K562 (cell line): ENCODE results near the gene CDCA7L. TPM values are rescaled to one million over a fixed set of nuclear protein-coding genes. Genes with fewer than 3 reads are reported as not detected.

Experiments
- ATAC-seq: fragments of 200-7000 bp; cut with Tn5 transposase; 3 replicates; pipeline ENCODE4 v1.9.1; 2020; ENCODE audit warnings: moderate library complexity
- BruUV-seq: library from RNA; stranded (reverse); fragments of 400-500 nt; replicated peaks from 2 replicates; lab custom pipeline; 2021; lab: Mats Ljungman, UMichigan
- CTCF ChIA-PET: fragments of 300-600 bp; formaldehyde crosslinking; extraction: SDS; loops from one replicate; lab custom pipeline; 2021; ENCODE audit warnings: low intra/inter-chr PET ratio; lab: Yijun Ruan, JAX
- POLR2A ChIA-PET: fragments of 300-600, 350-650 bp; sonication (Branson Sonifier 250); formaldehyde crosslinking; extraction: SDS; loops from one replicate; lab custom pipeline; 2021; ENCODE audit warnings: antibody characterized with exemption, inconsistent platforms; lab: Yijun Ruan, JAX
- DNase-seq, 4 experiments: peaks; one replicate each; pipeline versions ENCODE4 v3.0.0 to v3.0.0-alpha.2; 2011 to 2018; ENCODE audit warnings: low spot score in 3 of 4, mixed read lengths in 3 of 4; ENCODE audit errors: extremely low read depth in 1 of 4
- FAIRE-seq: peaks from 2 replicates; lab custom pipeline; 2011; peaks lifted over from hg19 to GRCh38; lab: Jason Lieb, UNC
- H2AFZ ChIP-seq: 2 replicates; pipeline ENCODE4 v1.6.0; 2011; ENCODE audit warnings: low read depth, low read length, control low read depth, inconsistent platforms
- H3K27ac ChIP-seq: fragments of 200-600 bp; 3 replicates; pipeline ENCODE4 v1.8.0; 2011; ENCODE audit warnings: low read depth, mild to moderate bottlenecking, control low read depth, inconsistent platforms, low read length, moderate library complexity, mixed read lengths; ENCODE audit errors: extremely low read depth
- H3K27me3 ChIP-seq, 2 experiments: fragments of 300-600 bp in 1 of 2; 2 replicates in 1 of 2; 3 replicates in 1 of 2; pipeline versions ENCODE4 v1.6.0 to v1.8.0; 2011; ENCODE audit warnings: inconsistent platforms in 2 of 2, low read length in 2 of 2, mild to moderate bottlenecking in 1 of 2, mixed read lengths in 1 of 2, moderate library complexity in 1 of 2; ENCODE audit not compliant: control insufficient read depth in 2 of 2, insufficient read depth in 2 of 2
- H3K36me3 ChIP-seq: fragments of 300-600 bp; 3 replicates; pipeline ENCODE4 v1.8.0; 2011; ENCODE audit warnings: mild to moderate bottlenecking, low read length, inconsistent platforms; ENCODE audit not compliant: control insufficient read depth, insufficient read depth
- H3K4me1 ChIP-seq, 2 experiments: fragments of 200-600 bp in 1 of 2; replicated peaks in 1 of 2; 2 replicates in 1 of 2; 3 replicates in 1 of 2; pipeline versions ENCODE4 v1.5.1 to v1.8.0; 2011; ENCODE audit warnings: inconsistent platforms in 2 of 2, low read length in 2 of 2, mild to moderate bottlenecking in 1 of 2, mixed read lengths in 1 of 2, moderate library complexity in 1 of 2; ENCODE audit not compliant: control insufficient read depth in 2 of 2, insufficient read depth in 2 of 2
- H3K4me2 ChIP-seq: 2 replicates; pipeline ENCODE4 v1.6.1; 2011; ENCODE audit warnings: low read length, control low read depth, inconsistent platforms, mixed read lengths; ENCODE audit not compliant: insufficient read depth
- H3K4me3 ChIP-seq: fragments of 200-600 bp; sonication (generic), shearing (Covaris generic); 2 replicates; pipeline ENCODE4 v1.5.1; 2016; ENCODE audit warnings: control low read depth, inconsistent platforms
- H3K79me2 ChIP-seq: fragments of 200-600 bp; 3 replicates; pipeline ENCODE4 v1.8.0; 2011; ENCODE audit warnings: low read length, inconsistent platforms; ENCODE audit not compliant: control insufficient read depth, insufficient read depth
- H3K9ac ChIP-seq, 2 experiments: 2 replicates each; pipeline versions ENCODE4 v1.6.0 to v1.6.1; 2011; ENCODE audit warnings: low read depth in 2 of 2, low read length in 2 of 2, control low read depth in 1 of 2, inconsistent platforms in 1 of 2, mild to moderate bottlenecking in 1 of 2, mixed read lengths in 1 of 2; ENCODE audit not compliant: insufficient read depth in 1 of 2
- H3K9me1 ChIP-seq: one replicate; pipeline ENCODE4 v1.6.0; 2011; ENCODE audit warnings: inconsistent platforms, mild to moderate bottlenecking, low read length, moderate library complexity; ENCODE audit not compliant: control insufficient read depth, insufficient read depth
- H3K9me3 ChIP-seq: replicated peaks from 2 replicates; pipeline ENCODE4 v1.5.1; 2011; ENCODE audit warnings: low read depth, low read length, inconsistent platforms; ENCODE audit not compliant: control insufficient read depth, insufficient read depth
- H4K20me1 ChIP-seq: replicated peaks from 2 replicates; pipeline ENCODE4 v1.6.1; 2011; ENCODE audit warnings: low read length, inconsistent platforms, mixed read lengths; ENCODE audit not compliant: control insufficient read depth, insufficient read depth
- COPS2 ChIP-seq: fragments of 450-650 bp; conservative IDR thresholded peaks from 2 replicates; pipeline ENCODE4 v1.6.1; 2016; ENCODE audit warnings: mild to moderate bottlenecking, moderate library complexity
- CREB5 ChIP-seq: fragments of 250-450 bp; sonication (Bioruptor Pico); IDR thresholded peaks from 2 replicates; pipeline ENCODE4 v1.5.0; 2020; ENCODE audit warnings: mild to moderate bottlenecking
- CSDE1 ChIP-seq, 2 experiments: fragments of 450-650 bp; IDR thresholded peaks; 2 replicates each; pipeline ENCODE4 v1.6.1; 2016; ENCODE audit warnings: mild to moderate bottlenecking in 1 of 2
- GMEB1 ChIP-seq: fragments of 250-450 bp; sonication (Bioruptor Pico); IDR thresholded peaks from 2 replicates; pipeline ENCODE4 v1.4.0; 2020; ENCODE audit warnings: mild to moderate bottlenecking
- KDM1A ChIP-seq, 2 experiments: fragments of 450-650 bp; IDR thresholded peaks; 2 replicates each; pipeline ENCODE4 v1.6.1; 2016; ENCODE audit warnings: mild to moderate bottlenecking in 2 of 2
- MAFK ChIP-seq: IDR thresholded peaks from 2 replicates; pipeline ENCODE4 v1.6.1; 2011; ENCODE audit warnings: low read length, improper control_type of control experiment
- MYBL2 ChIP-seq, 2 experiments: fragments of 450-650 bp in 1 of 2; sonication (generic) in 1 of 2; formaldehyde crosslinking in 1 of 2; IDR thresholded peaks; 2 replicates each; pipeline versions ENCODE4 v1.6.1 to v1.8.1; 2017 to 2022; ENCODE audit warnings: borderline replicate concordance in 1 of 2, inconsistent platforms in 1 of 2, low read depth in 1 of 2, mild to moderate bottlenecking in 1 of 2, missing genetic modification reagents in 1 of 2, moderate library complexity in 1 of 2
- STAG1 ChIP-seq: sonication (generic); formaldehyde crosslinking; IDR thresholded peaks from 2 replicates; pipeline ENCODE4 v1.5.0; 2020; ENCODE audit warnings: missing genetic modification reagents, borderline replicate concordance
- XRCC3 ChIP-seq: fragments of 450-650 bp; IDR thresholded peaks from 2 replicates; pipeline ENCODE4 v1.6.1; 2017; ENCODE audit warnings: mild to moderate bottlenecking, moderate library complexity
- XRCC5 ChIP-seq: fragments of 200-400 bp; formaldehyde crosslinking; IDR thresholded peaks from 2 replicates; pipeline ENCODE4 v1.6.1; 2017; ENCODE audit warnings: low read depth, mild to moderate bottlenecking, low read length
- ZNF586 ChIP-seq: fragments of 450-650 bp; formaldehyde crosslinking; conservative IDR thresholded peaks from 2 replicates; pipeline ENCODE4 v1.4.0; 2020; ENCODE audit warnings: mild to moderate bottlenecking, moderate library complexity
- ZNF589 ChIP-seq: fragments of 200-800 bp; sonication (Bioruptor generic); IDR thresholded peaks from 2 replicates; pipeline ENCODE4 v1.6.1; 2016; ENCODE audit warnings: low read depth, missing genetic modification characterization, missing compliant biosample characterization
- WGBS: fragments of 100-300 bp; shearing (Covaris generic); methylation state at CpG from one replicate; pipeline ENCODE4 v1.1.6; 2016; ENCODE audit warnings: low coverage, mixed read lengths; ENCODE audit not compliant: insufficient coverage; ENCODE audit errors: missing lambda C conversion rate; 5-methylcytosine and 5-hydroxymethylcytosine counted together
- in situ Hi-C: fragments of 300-500 bp; cut with MboI; formaldehyde crosslinking; loops from 4 replicates; pipeline ENCODE4 v1.15.0; 2018; ENCODE audit warnings: inconsistent platforms, mixed read lengths
- intact Hi-C: fragments of 100-400 bp; cut with micrococcal nuclease; formaldehyde crosslinking; loops from 2 replicates; pipeline ENCODE4 v1.14.2; 2022
- polyA plus RNA-seq, 8 experiments: library from polyadenylated mRNA; depleted of rRNA in 4 of 8; stranded (reverse) in 5 of 8; unstranded in 3 of 8; fragments of >200 nt; fragmentation: Nextera tagmentation in 2 of 8; fragmentation: Illumina TruSeq in 1 of 8; extraction: Ambion mirVana in 2 of 8; extraction: Trizol in 1 of 8; gene quantifications; 2 replicates each; pipeline versions ENCODE4 v1.2.1 to v1.2.3, GENCODE V29; 2011 to 2014; ENCODE audit warnings: inconsistent platforms in 1 of 8, missing spikeins in 1 of 8
- total RNA-seq, 7 experiments: library from RNA; depleted of rRNA in 6 of 7; stranded (reverse); fragments of >200 nt in 6 of 7; fragmentation: Illumina TruSeq in 2 of 7; extraction: Trizol in 2 of 7; gene quantifications; 2 replicates each; pipeline versions ENCODE4 v1.2.1 to v1.2.3, GENCODE V29; 2011 to 2021; ENCODE audit warnings: low replicate concordance in 1 of 7

Gene CDCA7L
- total and polyA plus RNA-seq, 9 of the 15 experiments (the other 6 are each of a cell fraction or from before 2014, with no cell fraction given): 1.9 to 32.4 (median 3.1) TPM

- no peak for TF ChIP-seq MAFK
- no peak for TF ChIP-seq GMEB1 (CRISPR knock-in tag)
- no peak for TF ChIP-seq KDM1A (IDR thresholded peaks at IDR 0.05)
These were observed at the start of gene CDCA7L (continued) for GRCh38 chr7:21945454-21946221.

- in situ Hi-C loops: no loop called here
- no peak overlapping the region for H3K9ac ChIP-seq
- ATAC-seq: no peak
- H4K20me1 ChIP-seq: 0 out of 2 replicates have a peak, but pooled peaks cover 3% of the 10 kb centered on the region
- WGBS: 1% methylated on average over 5 of the region's 5 CpGs
- TF ChIP-seq CREB5 (CRISPR knock-in tag) (no peak), COPS2 (no peak), XRCC5 (no peak), XRCC3 (no peak), STAG1 (no peak), MYBL2 (IDR thresholded peaks at IDR 0.05; ENCODE audit: low read depth) (no peak), MYBL2 (CRISPR knock-in tag; IDR thresholded peaks at IDR 0.05; ENCODE audit: borderline replicate concordance) (no peak), ZNF589 (no peak), ZNF586 (CRISPR knock-in tag) (no peak), CSDE1 (IDR thresholded peaks at IDR 0.05) (no peak)
- no peaks in the 10 kb centered on the region for H3K9me3 ChIP-seq
- no peak overlapping the region for H3K4me3 ChIP-seq
- H2AFZ ChIP-seq: no peak overlapping the region
- no TSS peak for BruUV-seq
- peaks cover 0 to 4% of the 10 kb centered on the region in 2 experiments; a peak in 2 of 5 replicates for H3K27me3 ChIP-seq
- H3K9me1 ChIP-seq: no peaks in the 10 kb centered on the region
- ChIA-PET POLR2A (interaction anchor here (0.7 kb wide), 1 partner anchor 265 kb away, joined by 3 read pairs; no protein-coding TSS in a partner anchor), CTCF (no interaction called here)
- intact Hi-C loops: no loop called here
- no peak overlapping the region for H3K27ac ChIP-seq
- H3K36me3 ChIP-seq: no peaks in the 10 kb centered on the region
- H3K4me2 ChIP-seq: no peak overlapping the region
- no peaks in the 10 kb centered on the region for H3K79me2 ChIP-seq
- peaks cover 0 to 1% of the 10 kb centered on the region in 2 experiments; a peak in 2 of 5 replicates for H3K4me1 ChIP-seq
- no peak for FAIRE-seq
- no peak for DNase-seq
These were observed 40.4 kb upstream of the CDCA7L start for GRCh38 chr7:21986096-21986495.
